ENCODE data around the gene UBA52. TPM values are rescaled to one million over a fixed set of nuclear protein-coding genes. Genes with fewer than 3 reads are reported as not detected.

UBA52 gene
- 1,318 and 1,387 TPM in 2 replicates for total RNA-seq (2014; rRNA removed; shearing (Covaris generic))

GRCh38 chr19:18571564-18572344 lies at the start of gene UBA52:
TSS of gene UBA52 (plus strand) at chr19:18571857. CDS start at chr19:18573301, 1,444 bp downstream.

GRCh38 chr19:18542941-18543813 lies 28.5 kb upstream of the UBA52 start, which contains the start of gene FKBP8:
TSS of gene FKBP8 (minus strand) at chr19:18543573. CDS start at chr19:18541970, 1,603 bp downstream.

GRCh38 chr19:18557411-18558201 lies 14.1 kb upstream of the UBA52 start, which contains the start of gene KXD1:
TSS of gene KXD1 (plus strand) at chr19:18557870. CDS start at chr19:18562057, 4,187 bp downstream.

GRCh38 chr19:18588611-18589379 lies 17.1 kb downstream of the UBA52 start, which contains the start of gene REX1BD:
TSS of gene REX1BD (plus strand) at chr19:18588798. CDS start at chr19:18588802, 4 bp downstream.

GRCh38 chr19:18606281-18607225 lies 34.9 kb downstream of the UBA52 start, which contains the start of gene CRLF1:
TSS of gene CRLF1 (minus strand) at chr19:18606799. CDS start at chr19:18606656, 143 bp downstream.

GRCh38 chr19:18612772-18613588 lies 41.3 kb downstream of the UBA52 start, which contains the start of gene TMEM59L:
TSS of gene TMEM59L (plus strand) at chr19:18612870. CDS start at chr19:18612959, 89 bp downstream.

Other genes starting within 250 kb of the UBA52 start
- 562 and 580 TPM in 2 replicates for gene LSM4, start 248.8 kb upstream of the UBA52 start, total RNA-seq (2014; rRNA removed; shearing (Covaris generic))
- gene PGPEP1, start 231.3 kb upstream of the UBA52 start, total RNA-seq (2014; rRNA removed; shearing (Covaris generic)), result 14.8 and 15.8 TPM in 2 replicates
- gene GDF15, start 185.7 kb upstream of the UBA52 start, total RNA-seq (2014; rRNA removed; shearing (Covaris generic)), result 32.1 and 48.4 TPM in 2 replicates
- gene LRRC25, start 174.2 kb upstream of the UBA52 start, total RNA-seq (2014; rRNA removed; shearing (Covaris generic)), result 0.15 TPM in 1 of 2 replicates, not detected in the other
- gene SSBP4, start 152.5 kb upstream of the UBA52 start, total RNA-seq (2014; rRNA removed; shearing (Covaris generic)), result 135 and 183 TPM in 2 replicates
- 26.3 and 35.8 TPM in 2 replicates for gene ISYNA1, start 133.7 kb upstream of the UBA52 start, total RNA-seq (2014; rRNA removed; shearing (Covaris generic))
- gene ELL, start 49.8 kb upstream of the UBA52 start, total RNA-seq (2014; rRNA removed; shearing (Covaris generic)), result 21.9 and 26.6 TPM in 2 replicates
- 270 and 281 TPM in 2 replicates for gene FKBP8, start 28.3 kb upstream of the UBA52 start, total RNA-seq (2014; rRNA removed; shearing (Covaris generic))
- gene KXD1, start 14.0 kb upstream of the UBA52 start, total RNA-seq (2014; rRNA removed; shearing (Covaris generic)), result 170 and 182 TPM in 2 replicates
- 185 and 235 TPM in 2 replicates for gene REX1BD, start 16.9 kb downstream of the UBA52 start, total RNA-seq (2014; rRNA removed; shearing (Covaris generic))
- 6.0 and 9.8 TPM in 2 replicates for gene CRLF1, start 34.9 kb downstream of the UBA52 start, total RNA-seq (2014; rRNA removed; shearing (Covaris generic))
- 2.0 and 2.5 TPM in 2 replicates for gene TMEM59L, start 41.0 kb downstream of the UBA52 start, total RNA-seq (2014; rRNA removed; shearing (Covaris generic))
- gene KLHL26, start 65.2 kb downstream of the UBA52 start, total RNA-seq (2014; rRNA removed; shearing (Covaris generic)), result 7.0 TPM in 2 replicates
- 7.3 and 7.5 TPM in 2 replicates for gene CRTC1, start 111.8 kb downstream of the UBA52 start, total RNA-seq (2014; rRNA removed; shearing (Covaris generic))
- not detected in 2 replicates for gene COMP, start 219.4 kb downstream of the UBA52 start, total RNA-seq (2014; rRNA removed; shearing (Covaris generic))

Measured in A375 (cell line).